Neural cell (in vitro differentiated cells): ENCODE measurements around the gene TAPBPL.
"Not testable (repeated sequence)": the region's sequence is repeated elsewhere in the genome, so short reads cannot be mapped to it uniquely, and the experiment has no call there.

Experiments used
- CTCF ChIP-seq: fragments of 450-650 bp; IDR thresholded peaks from 2 replicates; pipeline ENCODE4 v1.5.1; 2014; ENCODE audit warnings: antibody characterized with exemption, mild to moderate bottlenecking, moderate library complexity; ENCODE audit not compliant: poor library complexity, severe bottlenecking
- EP300 ChIP-seq: fragments of 450-650 bp; conservative IDR thresholded peaks from 2 replicates; pipeline ENCODE4 v1.6.1; 2014; ENCODE audit warnings: antibody characterized with exemption, mild to moderate bottlenecking, moderate library complexity; ENCODE audit not compliant: poor library complexity, severe bottlenecking
- EZH2 ChIP-seq: fragments of 200-600, 300-800 bp; shearing (Covaris generic), sonication (generic); IDR thresholded peaks from 2 replicates; pipeline ENCODE4 v1.6.1; 2014; ENCODE audit warnings: antibody characterized with exemption, low read length, borderline replicate concordance, mild to moderate bottlenecking; ENCODE audit not compliant: insufficient read depth, poor library complexity, severe bottlenecking
- MXI1 ChIP-seq: fragments of 450-650 bp; conservative IDR thresholded peaks from 2 replicates; pipeline ENCODE4 v1.6.1; 2014; ENCODE audit warnings: antibody characterized with exemption, mild to moderate bottlenecking; ENCODE audit not compliant: poor library complexity, severe bottlenecking
- POLR2AphosphoS5 ChIP-seq: IDR thresholded peaks from 2 replicates; pipeline ENCODE4 v1.6.1; 2012
- RAD21 ChIP-seq: fragments of 450-650 bp; conservative IDR thresholded peaks from 2 replicates; pipeline ENCODE4 v1.6.1; 2014; ENCODE audit warnings: antibody characterized with exemption, mild to moderate bottlenecking, moderate library complexity
- REST ChIP-seq: IDR thresholded peaks from 2 replicates; pipeline ENCODE4 v1.6.1; 2012; ENCODE audit warnings: borderline replicate concordance
- SMC3 ChIP-seq: fragments of 450-650 bp; conservative IDR thresholded peaks from 2 replicates; pipeline ENCODE4 v1.6.1; 2014; ENCODE audit warnings: antibody characterized with exemption, mild to moderate bottlenecking, moderate library complexity; ENCODE audit not compliant: poor library complexity
- TAF1 ChIP-seq: IDR thresholded peaks from 2 replicates; pipeline ENCODE4 v1.6.1; 2012; ENCODE audit warnings: low read depth

GRCh38 chr12:6490673-6491072, 38.8 kb downstream of the TAPBPL start:
- not testable (repeated sequence) for TF ChIP-seq POLR2AphosphoS5, CTCF, EZH2, EP300, RAD21, SMC3, TAF1, REST, MXI1
